ENCODE measurements around the gene SEMA3G.

The SEMA3G gene

DNA sequence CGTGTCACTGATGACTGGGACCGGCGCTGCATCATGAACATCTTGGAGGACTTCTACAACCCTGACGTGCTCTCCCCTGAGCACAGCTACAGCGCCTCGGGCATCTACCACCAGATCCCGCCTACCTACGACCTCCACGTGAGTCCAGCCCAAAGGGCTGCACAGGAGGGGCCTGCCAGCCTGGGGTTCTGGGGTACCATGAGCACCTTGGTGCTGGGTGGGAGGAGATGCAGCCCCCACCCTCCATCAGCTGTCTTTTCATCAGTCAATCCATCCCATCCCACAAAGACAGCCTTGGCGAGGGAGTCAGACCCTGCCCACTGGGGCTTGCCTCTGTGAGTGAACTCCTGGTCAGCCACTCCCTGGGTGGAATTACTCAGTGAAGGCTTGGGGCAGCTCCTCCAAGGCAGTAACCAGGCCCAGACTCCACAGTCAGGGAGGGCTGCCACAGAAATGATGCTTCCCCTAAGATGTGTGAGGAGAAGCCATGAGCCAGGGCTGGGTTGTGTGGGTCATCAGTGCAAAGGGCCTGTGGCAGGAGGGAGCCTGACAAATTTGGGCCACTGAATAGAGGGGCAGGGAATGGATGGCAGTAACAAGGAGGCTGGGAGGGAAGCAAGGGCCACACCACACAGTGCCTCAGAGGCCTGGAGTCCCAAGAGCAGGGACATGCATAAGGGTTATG lies 47.9 kb downstream of the SEMA3G start:
- in situ Hi-C loops (cut with MboI; ENCODE audit: low sequenced_read_pairs): no loop called here

- in situ Hi-C loops (cut with MboI; ENCODE audit: low sequenced_read_pairs): no loop called here
Measured at GRCh38 chr3:52396011-52396906, 48.6 kb downstream of the SEMA3G start.

DNA sequence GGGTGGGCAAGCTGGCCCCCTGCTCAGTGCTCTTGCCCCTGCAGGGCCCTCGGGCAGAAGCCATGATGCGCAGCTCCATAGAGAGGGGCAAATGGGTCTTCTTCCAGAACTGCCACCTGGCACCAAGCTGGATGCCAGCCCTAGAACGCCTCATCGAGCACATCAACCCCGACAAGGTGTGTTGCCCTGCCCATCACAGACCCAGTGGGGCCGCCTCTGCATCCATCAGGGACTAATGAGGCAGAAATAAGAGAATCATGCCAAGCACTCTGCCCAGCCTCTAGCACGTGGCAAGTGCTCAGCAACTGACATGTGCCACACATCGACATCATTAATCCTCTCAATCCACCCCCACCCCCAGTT lies 49.4 kb downstream of the SEMA3G start:
- in situ Hi-C loops (cut with MboI; ENCODE audit: low sequenced_read_pairs): no loop called here

DNA sequence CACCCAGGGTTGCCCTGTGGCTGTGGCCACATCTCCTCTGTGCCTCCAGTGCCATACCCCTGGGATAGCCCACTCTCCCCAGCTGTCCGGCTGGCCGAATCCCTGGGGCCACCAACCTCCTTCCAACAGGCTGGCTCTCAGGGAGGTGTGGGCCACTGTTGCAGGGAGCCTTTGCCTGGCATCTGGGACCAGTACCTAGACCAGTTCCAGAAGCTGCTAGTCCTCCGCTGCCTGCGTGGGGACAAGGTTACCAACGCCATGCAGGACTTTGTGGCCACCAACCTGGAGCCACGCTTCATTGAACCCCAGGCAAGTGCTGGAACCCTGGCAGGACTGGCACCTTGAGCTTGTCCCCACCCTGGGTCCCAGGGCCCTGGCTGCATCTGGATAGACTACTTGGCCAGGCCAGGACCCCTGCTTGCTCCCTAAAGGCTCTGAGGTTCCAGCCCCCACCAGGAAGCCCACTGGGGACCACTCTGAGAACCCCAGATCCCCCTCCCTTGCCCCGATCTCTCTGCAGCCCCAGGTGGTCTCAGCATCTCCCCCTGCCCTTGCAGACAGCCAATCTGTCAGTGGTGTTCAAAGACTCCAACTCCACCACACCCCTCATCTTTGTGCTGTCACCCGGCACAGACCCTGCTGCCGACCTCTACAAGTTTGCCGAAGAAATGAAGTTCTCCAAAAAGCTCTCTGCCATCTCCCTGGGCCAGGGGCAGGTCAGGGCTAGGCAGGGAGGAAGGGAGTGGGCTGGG lies 50.0 kb downstream of the SEMA3G start:
- in situ Hi-C loops (cut with MboI; ENCODE audit: low sequenced_read_pairs): no loop called here

- in situ Hi-C loops (cut with MboI; ENCODE audit: low sequenced_read_pairs): no loop called here
Measured at GRCh38 chr3:52393959-52394670, 50.8 kb downstream of the SEMA3G start.

GRCh38 chr3:52393131-52393807 lies 51.6 kb downstream of the SEMA3G start:
- in situ Hi-C loops (cut with MboI; ENCODE audit: low sequenced_read_pairs): no loop called here

GRCh38 chr3:52392216-52392930 lies 52.5 kb downstream of the SEMA3G start:
- in situ Hi-C loops (cut with MboI; ENCODE audit: low sequenced_read_pairs): no loop called here

- in situ Hi-C loops (cut with MboI; ENCODE audit: low sequenced_read_pairs): no loop called here
Measured at GRCh38 chr3:52391096-52391495, 53.8 kb downstream of the SEMA3G start.

DNA sequence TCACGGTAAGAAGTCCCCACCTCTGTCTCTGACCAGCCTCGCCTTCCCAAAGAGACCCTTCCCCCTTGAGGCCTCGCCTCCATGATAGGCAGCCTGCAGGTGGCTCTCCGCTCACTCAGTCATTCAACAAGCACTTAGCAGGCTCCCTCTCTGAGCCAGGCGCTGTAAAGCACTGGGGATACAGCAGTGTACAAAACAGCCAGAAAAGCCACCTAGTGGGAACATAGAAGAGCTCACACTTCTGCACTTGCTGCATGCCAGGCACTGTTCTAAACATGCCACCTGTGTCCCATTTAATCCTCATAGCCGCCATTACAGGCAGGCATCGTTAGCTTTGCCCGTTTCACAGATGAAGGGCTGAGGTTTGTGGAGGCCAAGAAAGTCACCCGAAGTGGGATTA lies 56.0 kb downstream of the SEMA3G start:
- in situ Hi-C loops (cut with MboI; ENCODE audit: low sequenced_read_pairs): no loop called here

GRCh38 chr3:52388348-52388821 lies 56.5 kb downstream of the SEMA3G start:
- in situ Hi-C loops (cut with MboI; ENCODE audit: low sequenced_read_pairs): no loop called here

- in situ Hi-C loops (cut with MboI; ENCODE audit: low sequenced_read_pairs): no loop called here
Measured at GRCh38 chr3:52387481-52387880, 57.4 kb downstream of the SEMA3G start.

DNA sequence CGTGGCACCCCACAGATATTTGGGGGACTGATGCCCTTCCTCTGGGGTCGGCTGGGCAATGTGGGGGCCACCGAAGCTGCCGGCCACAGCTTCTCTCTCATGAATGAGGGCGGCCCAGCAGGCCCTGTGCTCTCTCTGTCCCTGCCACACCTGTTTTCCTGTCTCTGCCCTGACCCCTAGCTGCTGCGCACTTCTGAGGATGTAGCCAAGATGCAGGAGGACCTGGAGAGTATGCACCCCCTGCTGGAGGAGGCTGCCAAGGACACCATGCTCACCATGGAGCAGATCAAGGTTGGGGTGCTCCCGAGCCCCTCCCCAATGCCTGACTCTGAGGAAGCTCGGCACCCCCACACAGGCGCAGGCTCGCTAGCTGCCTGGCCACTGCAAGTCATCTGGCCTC lies 59.7 kb downstream of the SEMA3G start:
- in situ Hi-C loops (cut with MboI; ENCODE audit: low sequenced_read_pairs): no loop called here

- in situ Hi-C loops (cut with MboI; ENCODE audit: low sequenced_read_pairs): no loop called here
Measured at GRCh38 chr3:52384019-52384761, 60.7 kb downstream of the SEMA3G start.

GRCh38 chr3:52383446-52383845 lies 61.5 kb downstream of the SEMA3G start:
- in situ Hi-C loops (cut with MboI; ENCODE audit: low sequenced_read_pairs): no loop called here
